Heart left ventricle (tissue), 13 donors: ENCODE data around the gene RARRES1.

Experiments used
- CTCF ChIP-seq, 12 donors: fragments of 200-600 bp; sonication (generic) in 4 of 12; IDR thresholded peaks; one replicate each; pipeline versions ENCODE4 v1.5.0 to v1.8.0; 2018 to 2022; ENCODE audit warnings: antibody characterized with exemption in 12 of 12, mild to moderate bottlenecking in 5 of 12
- POLR2A ChIP-seq, 2 donors: fragments of 450-650 bp; IDR thresholded peaks; one replicate each; pipeline ENCODE4 v1.6.1; 2017; ENCODE audit warnings: antibody characterized with exemption in 2 of 2, mild to moderate bottlenecking in 2 of 2, moderate library complexity in 2 of 2
- donor health status: ischemic (EF 13 %, LVEDD 7.1; RV severe dilation, severe dysfunction).
- donor health status: DM: no; HTN: yes; CAD: no.
- donor health status: DM: no; HTN: no; CAD: no.
- donor health status: ischemic (EF 25% LVEDD 6.9; RV normal size, moderate dysfunction).
- donor health status: ischemic (EF 25% LVEDD 5.7; RV mildly dilated, moderate dysfunction).
- donor health status: ischemic (EF 35%, LVEDD 5.7; RV mildly dilated, moderate dysfunction).
- donor health status: nonischemic (EF 11% LVEDD 7.7; RV severe dilation, severe dysfunction).
- donor health status: DM: yes; HTN: yes; CAD: no.
- donor health status: PGD.
- donor health status: ischemic (EF 29% LVEDD 5.4; RV normal size, mild dysfunction).
- donor health status: nonischemic (EF 23%, LVEDD 6.1; RV moderate dilation, normal function).

DNA sequence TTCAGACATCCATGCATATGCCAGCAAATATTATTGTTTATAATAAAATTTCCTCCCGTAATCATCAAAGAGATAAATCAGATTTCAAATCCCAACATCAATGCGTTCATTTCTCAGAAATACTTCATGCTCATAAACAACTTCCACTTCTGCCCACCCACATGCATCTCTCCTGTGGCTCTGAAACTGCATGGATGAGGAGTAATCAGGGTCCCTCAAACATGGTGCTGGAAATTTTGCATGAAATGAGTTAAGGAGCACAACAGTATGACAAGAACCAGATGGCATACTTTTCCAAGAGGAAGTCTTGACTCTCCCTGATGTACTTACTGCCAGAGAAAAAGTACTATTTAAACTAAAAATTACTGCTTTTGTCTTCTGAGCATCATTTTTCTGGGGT, 42.7 kb upstream of the RARRES1 start:
- TF ChIP-seq CTCF (IDR thresholded peaks at IDR 0.05) (no peak), POLR2A (IDR thresholded peaks at IDR 0.05) (no peak)
